ENCODE measurements around the gene GALM. TPM values are rescaled to one million over a fixed set of nuclear protein-coding genes. Genes with fewer than 3 reads are reported as not detected.

GALM gene
- total RNA-seq, 3 donors from 2014 or later: 27.0 to 62.7 (median 58.0) TPM

DNA sequence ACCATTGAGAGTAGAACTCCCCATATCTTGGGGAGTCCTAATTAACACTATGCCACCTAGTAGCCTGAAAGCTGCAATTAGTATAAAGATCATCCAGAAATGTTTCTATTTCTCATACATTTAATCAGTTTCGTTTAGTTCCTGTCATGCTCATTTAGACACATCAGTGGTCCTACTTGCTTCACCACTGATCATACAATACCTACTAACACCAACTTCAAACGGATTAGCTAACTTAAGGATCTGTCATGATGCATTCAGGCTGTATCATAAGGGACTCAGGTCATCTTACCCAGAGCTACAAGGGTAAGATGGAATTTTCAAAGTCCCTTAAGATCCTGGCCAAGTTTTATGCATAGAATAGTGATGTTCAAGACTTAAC is 78.5 kb downstream of the GALM start:
- TF ChIP-seq, protein P1, sequence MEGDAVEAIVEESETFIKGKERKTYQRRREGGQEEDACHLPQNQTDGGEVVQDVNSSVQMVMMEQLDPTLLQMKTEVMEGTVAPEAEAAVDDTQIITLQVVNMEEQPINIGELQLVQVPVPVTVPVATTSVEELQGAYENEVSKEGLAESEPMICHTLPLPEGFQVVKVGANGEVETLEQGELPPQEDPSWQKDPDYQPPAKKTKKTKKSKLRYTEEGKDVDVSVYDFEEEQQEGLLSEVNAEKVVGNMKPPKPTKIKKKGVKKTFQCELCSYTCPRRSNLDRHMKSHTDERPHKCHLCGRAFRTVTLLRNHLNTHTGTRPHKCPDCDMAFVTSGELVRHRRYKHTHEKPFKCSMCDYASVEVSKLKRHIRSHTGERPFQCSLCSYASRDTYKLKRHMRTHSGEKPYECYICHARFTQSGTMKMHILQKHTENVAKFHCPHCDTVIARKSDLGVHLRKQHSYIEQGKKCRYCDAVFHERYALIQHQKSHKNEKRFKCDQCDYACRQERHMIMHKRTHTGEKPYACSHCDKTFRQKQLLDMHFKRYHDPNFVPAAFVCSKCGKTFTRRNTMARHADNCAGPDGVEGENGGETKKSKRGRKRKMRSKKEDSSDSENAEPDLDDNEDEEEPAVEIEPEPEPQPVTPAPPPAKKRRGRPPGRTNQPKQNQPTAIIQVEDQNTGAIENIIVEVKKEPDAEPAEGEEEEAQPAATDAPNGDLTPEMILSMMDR (IDR thresholded peaks at IDR 0.05): no peak
- Histone ChIP-seq H3K36me3 (ENCODE audit: low read depth) (no peaks in the 10 kb centered on the region), H3K4me1 (ENCODE audit: low read depth) (peaks cover 42% of the 10 kb centered on the region), H3K9me3 (no peaks in the 10 kb centered on the region), H3K4me3 (no peak overlapping the region)
- DNase-seq: no peak
- intact Hi-C loops (cut with DNase I, micrococcal nuclease): loop anchor here in 1 of 2 donors (2.0 kb wide), 1 partner anchor 16 kb away; no protein-coding TSS in a partner anchor
- no peak for ATAC-seq

- Histone ChIP-seq H3K36me3 (ENCODE audit: low read depth) (no peaks in the 10 kb centered on the region), H3K4me1 (ENCODE audit: low read depth) (peaks cover 41% of the 10 kb centered on the region)
- intact Hi-C loops (cut with DNase I, micrococcal nuclease): loop anchor here in 1 of 2 donors (2.0 kb wide), 1 partner anchor 16 kb away; no protein-coding TSS in a partner anchor
Observed at GRCh38 chr2:38745267-38745666, 79.4 kb downstream of the GALM start.

DNA sequence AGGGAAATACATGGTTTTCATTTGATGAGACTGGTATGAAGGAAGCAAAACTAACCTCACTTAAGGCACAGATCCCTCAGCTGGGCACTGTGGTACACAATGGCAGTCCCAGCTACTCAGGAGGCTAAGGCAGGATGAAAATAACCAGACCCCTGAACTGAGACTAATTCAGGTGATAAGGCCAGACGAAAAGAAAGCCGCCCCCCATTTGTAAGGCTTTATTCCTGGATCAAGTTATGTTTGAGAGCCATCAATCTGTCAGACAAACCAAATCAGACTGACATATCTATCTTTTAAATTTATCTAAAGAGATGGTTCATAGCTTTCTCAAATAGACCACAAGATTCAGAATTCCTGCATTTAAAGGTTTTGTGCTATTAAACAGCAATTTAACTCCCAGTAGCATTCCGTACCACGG is 81.1 kb downstream of the GALM start:
- intact Hi-C loops (cut with DNase I, micrococcal nuclease): no loop called here
- ATAC-seq (no peak), DNase-seq (no peak)
- H3K4me3 ChIP-seq: no peak overlapping the region
- TF ChIP-seq, protein P1 (IDR thresholded peaks at IDR 0.05): no peak
- H3K36me3 ChIP-seq (ENCODE audit: low read depth): no peaks in the 10 kb centered on the region
- no peaks in the 10 kb centered on the region for H3K9me3 ChIP-seq
- H3K4me1 ChIP-seq (ENCODE audit: low read depth): peaks cover 28% of the 10 kb centered on the region

More at GRCh38 chr2:38745267-38745666, 79.4 kb downstream of the GALM start:
- TF ChIP-seq, protein P1 (IDR thresholded peaks at IDR 0.05): no peak
- H3K4me3 ChIP-seq: no peak overlapping the region
- DNase-seq (no peak), ATAC-seq (no peak)
- H3K9me3 ChIP-seq: no peaks in the 10 kb centered on the region

DNA sequence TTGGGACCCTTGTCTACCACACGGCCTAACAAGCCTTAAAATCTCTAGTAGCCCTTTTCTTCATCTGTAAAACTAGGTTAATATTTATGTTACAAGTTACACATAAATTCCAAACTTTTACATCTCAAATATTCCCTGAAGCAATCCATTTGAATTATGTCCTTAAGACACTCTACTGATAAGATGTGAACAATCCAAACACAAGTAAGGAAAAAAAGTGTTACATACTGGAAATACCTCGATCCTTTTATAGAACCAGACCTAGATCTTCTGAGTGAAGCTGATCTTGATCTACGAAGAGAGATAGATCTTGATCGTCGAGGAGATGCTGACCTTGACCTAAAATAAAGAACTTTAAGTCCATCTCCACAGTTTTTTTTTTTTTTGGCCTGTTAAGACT is 81.9 kb downstream of the GALM start:
- DNase-seq (no peak), ATAC-seq (no peak)
- Histone ChIP-seq H3K36me3 (ENCODE audit: low read depth) (no peaks in the 10 kb centered on the region), H3K4me3 (no peak overlapping the region), H3K9me3 (no peaks in the 10 kb centered on the region), H3K4me1 (ENCODE audit: low read depth) (peaks cover 21% of the 10 kb centered on the region)
- intact Hi-C loops (cut with DNase I, micrococcal nuclease): no loop called here
- TF ChIP-seq, protein P1 (IDR thresholded peaks at IDR 0.05): no peak

DNA sequence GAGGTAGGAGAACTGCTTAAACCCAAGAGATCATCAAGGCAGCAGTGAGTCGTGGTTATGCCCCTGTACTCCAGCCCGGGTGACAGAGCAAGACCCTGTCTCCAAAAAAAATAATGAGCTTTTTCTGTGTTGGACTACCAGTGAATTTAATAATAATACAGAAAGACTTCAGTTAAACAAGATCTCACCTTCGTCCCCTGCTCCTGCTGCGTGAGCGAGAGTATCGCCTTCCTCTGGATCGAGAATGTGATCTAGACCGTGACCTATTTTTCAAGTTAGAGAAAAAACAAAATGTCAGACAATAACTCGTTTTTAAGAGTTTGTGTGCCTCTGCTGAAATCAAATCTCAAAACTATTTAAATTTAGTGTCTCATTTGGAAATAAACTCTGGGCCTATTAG is 82.5 kb downstream of the GALM start:
- intact Hi-C loops (cut with DNase I, micrococcal nuclease): no loop called here
- TF ChIP-seq, protein P1 (IDR thresholded peaks at IDR 0.05): no peak
- DNase-seq (no peak), ATAC-seq (no peak)
- Histone ChIP-seq H3K4me3 (no peak overlapping the region), H3K4me1 (ENCODE audit: low read depth) (peaks cover 17% of the 10 kb centered on the region), H3K36me3 (ENCODE audit: low read depth) (no peaks in the 10 kb centered on the region), H3K9me3 (no peaks in the 10 kb centered on the region)
